ENCODE measurements around the gene BST1.

The BST1 gene

GRCh38 chr4:15766821-15767220, 64.0 kb downstream of the BST1 start:
- Histone ChIP-seq H3K27ac (ENCODE audit: insufficient read depth in 1 of 2, low read depth in 1 of 2, low read length in 2 of 2, poor library complexity in 1 of 2, severe bottlenecking in 2 of 2) (peak overlapping the region in 1 of 2 experiments; percentile 26), H3K4me1 (ENCODE audit: control extremely low read depth in 1 of 4, control insufficient read depth in 4 of 4, insufficient read depth in 4 of 4, low read length in 3 of 4) (peaks cover 20 to 47% (median 33%) of the 10 kb centered on the region in 4 experiments), H3K9me3 (ENCODE audit: control extremely low read depth in 1 of 5, control insufficient read depth in 4 of 5, insufficient read depth in 2 of 5, low read depth in 1 of 5, low read length in 4 of 5) (peaks cover 0 to 1% (median 0%) of the 10 kb centered on the region in 5 experiments), H3K36me3 (ENCODE audit: control insufficient read depth in 4 of 4, insufficient read depth in 4 of 4, low read length in 3 of 4) (no peaks in the 10 kb centered on the region), H3K4me3 (ENCODE audit: control insufficient read depth in 1 of 7, extremely low read depth in 1 of 7, insufficient read depth in 4 of 7, low read depth in 2 of 7, low read length in 6 of 7) (peak overlapping the region in 1 of 7 experiments; percentile 50), H3K27me3 (replicated peaks in 2 of 5; ENCODE audit: control insufficient read depth in 4 of 5, insufficient read depth in 5 of 5, low read length in 4 of 5) (peaks cover 0 to 7% (median 0%) of the 10 kb centered on the region in 5 experiments)
- WGBS (ENCODE audit: insufficient coverage), result 70% methylated on average over 6 of the region's 8 CpGs
- DNase-seq, result peak in 1 of 3 donors; percentile 33
- CTCF ChIA-PET, result interaction anchor here (0.8 to 2.2 kb wide), 11 partner anchors 8 to 94 kb away, joined by 3 to 8 read pairs (median 5); no protein-coding TSS in a partner anchor
- POLR2A ChIA-PET, result interaction anchor here (0.6 to 1.7 kb wide), 2 partner anchors 10 to 16 kb away, joined by 3 to 10 read pairs; no protein-coding TSS in a partner anchor

DNA sequence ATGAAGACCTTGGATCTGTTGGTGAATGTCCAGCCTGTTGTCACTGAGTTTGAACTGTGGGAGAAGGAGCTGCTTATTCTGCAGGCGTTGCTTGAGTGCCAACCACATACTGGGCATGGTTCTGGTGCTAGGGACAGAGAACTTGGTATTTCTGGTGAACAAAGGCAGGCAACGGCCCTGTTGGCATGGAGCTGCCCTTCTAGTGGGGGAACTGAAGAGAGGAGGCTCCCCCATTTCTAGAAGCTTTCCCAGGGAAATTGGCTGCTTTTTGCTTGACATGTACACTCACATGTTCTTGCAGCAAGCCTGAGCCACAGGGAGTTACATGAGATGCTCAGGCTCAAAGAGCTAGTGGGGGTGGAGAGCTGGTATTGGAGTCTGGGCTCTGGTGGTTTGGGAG, 66.3 kb downstream of the BST1 start:
- no peaks in the 10 kb centered on the region for H3K36me3 ChIP-seq (ENCODE audit: control insufficient read depth in 4 of 4, insufficient read depth in 4 of 4, low read length in 3 of 4)
- POLR2A ChIA-PET, result no interaction called here
- CTCF ChIA-PET, result interaction anchor here (1.0 to 12.4 kb wide), 3 partner anchors 13 to 41 kb away, joined by 3 to 86 read pairs (median 4); no protein-coding TSS in a partner anchor
- H3K27ac ChIP-seq (ENCODE audit: insufficient read depth in 1 of 2, low read depth in 1 of 2, low read length in 2 of 2, poor library complexity in 1 of 2, severe bottlenecking in 2 of 2), result no peak overlapping the region
- no peak for DNase-seq
- WGBS (ENCODE audit: insufficient coverage), result 100% methylated on average over 2 of the region's 2 CpGs
- H3K4me3 ChIP-seq (ENCODE audit: control insufficient read depth in 1 of 7, extremely low read depth in 1 of 7, insufficient read depth in 4 of 7, low read depth in 2 of 7, low read length in 6 of 7), result no peak overlapping the region
- peaks cover 0 to 13% (median 0%) of the 10 kb centered on the region in 5 experiments for H3K27me3 ChIP-seq (replicated peaks in 2 of 5; ENCODE audit: control insufficient read depth in 4 of 5, insufficient read depth in 5 of 5, low read length in 4 of 5)
- H3K9me3 ChIP-seq (ENCODE audit: control extremely low read depth in 1 of 5, control insufficient read depth in 4 of 5, insufficient read depth in 2 of 5, low read depth in 1 of 5, low read length in 4 of 5), result no peaks in the 10 kb centered on the region
- peaks cover 25 to 55% (median 35%) of the 10 kb centered on the region in 4 experiments for H3K4me1 ChIP-seq (ENCODE audit: control extremely low read depth in 1 of 4, control insufficient read depth in 4 of 4, insufficient read depth in 4 of 4, low read length in 3 of 4)

- 14% methylated on average over 1 of the region's 3 CpGs for WGBS (ENCODE audit: insufficient coverage)
- Histone ChIP-seq H3K4me3 (ENCODE audit: control insufficient read depth in 1 of 7, extremely low read depth in 1 of 7, insufficient read depth in 4 of 7, low read depth in 2 of 7, low read length in 6 of 7) (peak overlapping the region in 1 of 7 experiments; percentile 15), H3K27me3 (replicated peaks in 2 of 5; ENCODE audit: control insufficient read depth in 4 of 5, insufficient read depth in 5 of 5, low read length in 4 of 5) (peaks cover 0 to 24% (median 0%) of the 10 kb centered on the region in 5 experiments), H3K36me3 (ENCODE audit: control insufficient read depth in 4 of 4, insufficient read depth in 4 of 4, low read length in 3 of 4) (no peaks in the 10 kb centered on the region), H3K9me3 (ENCODE audit: control extremely low read depth in 1 of 5, control insufficient read depth in 4 of 5, insufficient read depth in 2 of 5, low read depth in 1 of 5, low read length in 4 of 5) (no peaks in the 10 kb centered on the region), H3K4me1 (ENCODE audit: control extremely low read depth in 1 of 4, control insufficient read depth in 4 of 4, insufficient read depth in 4 of 4, low read length in 3 of 4) (peaks cover 7 to 34% (median 21%) of the 10 kb centered on the region in 4 experiments), H3K27ac (ENCODE audit: insufficient read depth in 1 of 2, low read depth in 1 of 2, low read length in 2 of 2, poor library complexity in 1 of 2, severe bottlenecking in 2 of 2) (peak overlapping the region in 1 of 2 experiments; percentile 52)
- ChIA-PET CTCF (interaction anchor here (1.6 to 12.4 kb wide), 3 partner anchors 12 to 34 kb away, joined by 6 to 86 read pairs (median 7); no protein-coding TSS in a partner anchor), POLR2A (no interaction called here)
- peak in 2 of 3 donors; percentile 68 to 75 for DNase-seq
These were observed 68.6 kb downstream of the BST1 start for GRCh38 chr4:15771216-15772058.

DNA sequence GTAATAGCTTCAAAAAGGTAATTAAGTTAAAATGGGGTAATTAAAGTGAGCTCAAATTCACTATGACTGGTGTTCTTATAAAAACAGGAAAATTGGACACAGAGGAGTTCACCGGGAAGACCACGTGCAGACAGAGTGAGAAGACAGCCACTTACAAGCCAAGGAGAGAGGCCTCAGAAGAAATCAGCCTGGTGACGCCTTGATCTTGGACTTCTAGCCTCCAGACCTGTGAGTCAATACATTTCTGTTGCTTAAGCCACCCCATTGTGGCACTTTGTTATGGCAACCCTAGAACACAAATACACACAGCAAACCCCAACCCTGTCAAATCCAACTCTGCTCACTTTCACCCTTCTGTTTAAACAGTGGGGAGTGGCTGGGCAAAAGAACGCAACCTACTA, 71.2 kb downstream of the BST1 start:
- Histone ChIP-seq H3K4me3 (ENCODE audit: control insufficient read depth in 1 of 7, extremely low read depth in 1 of 7, insufficient read depth in 4 of 7, low read depth in 2 of 7, low read length in 6 of 7) (no peak overlapping the region), H3K9me3 (ENCODE audit: control extremely low read depth in 1 of 5, control insufficient read depth in 4 of 5, insufficient read depth in 2 of 5, low read depth in 1 of 5, low read length in 4 of 5) (no peaks in the 10 kb centered on the region), H3K27ac (ENCODE audit: insufficient read depth in 1 of 2, low read depth in 1 of 2, low read length in 2 of 2, poor library complexity in 1 of 2, severe bottlenecking in 2 of 2) (no peak overlapping the region), H3K4me1 (ENCODE audit: control extremely low read depth in 1 of 4, control insufficient read depth in 4 of 4, insufficient read depth in 4 of 4, low read length in 3 of 4) (peaks cover 10 to 44% (median 17%) of the 10 kb centered on the region in 4 experiments), H3K27me3 (replicated peaks in 2 of 5; ENCODE audit: control insufficient read depth in 4 of 5, insufficient read depth in 5 of 5, low read length in 4 of 5) (peaks cover 0 to 36% (median 0%) of the 10 kb centered on the region in 5 experiments), H3K36me3 (ENCODE audit: control insufficient read depth in 4 of 4, insufficient read depth in 4 of 4, low read length in 3 of 4) (no peaks in the 10 kb centered on the region)
- POLR2A ChIA-PET, result no interaction called here
- WGBS (ENCODE audit: insufficient coverage), result 98% methylated on average over 4 of the region's 4 CpGs
- peak in 2 of 3 donors; percentile 76 for DNase-seq
- CTCF ChIA-PET, result interaction anchor here (0.6 to 12.4 kb wide), 10 partner anchors 8 to 104 kb away, joined by 3 to 86 read pairs (median 4); no protein-coding TSS in a partner anchor

DNA sequence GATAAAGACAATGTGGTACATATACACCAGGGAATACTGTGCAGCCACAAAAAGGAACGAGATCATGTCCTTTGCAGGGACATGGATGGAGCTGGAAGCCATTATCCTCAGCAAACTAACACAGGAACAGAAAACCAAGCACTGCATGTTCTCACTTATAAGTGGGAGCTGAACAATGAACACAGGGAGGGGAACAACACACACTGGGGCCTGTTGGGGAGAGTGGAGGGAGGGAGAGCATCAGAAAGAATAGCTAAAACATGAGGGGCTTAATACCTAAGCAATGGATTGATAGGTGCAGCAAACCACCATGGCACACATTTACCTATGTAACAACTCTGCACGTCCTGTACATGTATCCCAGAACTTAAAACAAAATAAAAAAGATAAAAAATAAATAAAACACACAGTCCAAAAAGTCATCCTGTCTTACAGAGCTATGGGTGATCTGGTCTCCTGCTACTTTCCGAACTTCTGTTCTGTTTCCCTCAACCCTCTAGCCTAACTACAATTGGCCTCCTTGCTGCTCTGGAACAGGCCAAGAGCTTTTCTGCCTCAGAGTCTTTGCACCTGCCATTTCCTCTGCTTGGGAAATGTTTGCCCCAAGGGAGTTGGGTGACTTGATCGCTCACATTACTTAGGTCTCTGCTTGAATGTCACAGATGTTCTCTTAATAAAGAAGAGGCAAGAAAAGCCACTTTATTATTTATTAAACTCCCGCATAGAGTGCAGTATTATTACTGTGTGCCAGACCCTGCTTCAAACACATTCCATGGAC, 74.2 kb downstream of the BST1 start:
- WGBS (ENCODE audit: insufficient coverage), result 94% methylated on average over 3 of the region's 5 CpGs
- H3K4me3 ChIP-seq (ENCODE audit: control insufficient read depth in 1 of 7, extremely low read depth in 1 of 7, insufficient read depth in 4 of 7, low read depth in 2 of 7, low read length in 6 of 7), result no peak overlapping the region
- peaks cover 0 to 2% (median 0%) of the 10 kb centered on the region in 4 experiments for H3K36me3 ChIP-seq (ENCODE audit: control insufficient read depth in 4 of 4, insufficient read depth in 4 of 4, low read length in 3 of 4)
- H3K9me3 ChIP-seq (ENCODE audit: control extremely low read depth in 1 of 5, control insufficient read depth in 4 of 5, insufficient read depth in 2 of 5, low read depth in 1 of 5, low read length in 4 of 5), result no peaks in the 10 kb centered on the region
- ChIA-PET POLR2A (interaction anchor here (0.7 kb wide), 1 partner anchor 21 kb away, joined by 3 read pairs; no protein-coding TSS in a partner anchor), CTCF (interaction anchor here (0.7 to 12.4 kb wide), 7 partner anchors 11 to 46 kb away, joined by 3 to 86 read pairs (median 5); no protein-coding TSS in a partner anchor)
- DNase-seq, result peak in 1 of 3 donors; percentile 19
- H3K27ac ChIP-seq (ENCODE audit: insufficient read depth in 1 of 2, low read depth in 1 of 2, low read length in 2 of 2, poor library complexity in 1 of 2, severe bottlenecking in 2 of 2), result no peak overlapping the region
- peaks cover 17 to 52% (median 21%) of the 10 kb centered on the region in 4 experiments for H3K4me1 ChIP-seq (ENCODE audit: control extremely low read depth in 1 of 4, control insufficient read depth in 4 of 4, insufficient read depth in 4 of 4, low read length in 3 of 4)
- H3K27me3 ChIP-seq (replicated peaks in 2 of 5; ENCODE audit: control insufficient read depth in 4 of 5, insufficient read depth in 5 of 5, low read length in 4 of 5), result peaks cover 0 to 34% (median 0%) of the 10 kb centered on the region in 5 experiments

DNA sequence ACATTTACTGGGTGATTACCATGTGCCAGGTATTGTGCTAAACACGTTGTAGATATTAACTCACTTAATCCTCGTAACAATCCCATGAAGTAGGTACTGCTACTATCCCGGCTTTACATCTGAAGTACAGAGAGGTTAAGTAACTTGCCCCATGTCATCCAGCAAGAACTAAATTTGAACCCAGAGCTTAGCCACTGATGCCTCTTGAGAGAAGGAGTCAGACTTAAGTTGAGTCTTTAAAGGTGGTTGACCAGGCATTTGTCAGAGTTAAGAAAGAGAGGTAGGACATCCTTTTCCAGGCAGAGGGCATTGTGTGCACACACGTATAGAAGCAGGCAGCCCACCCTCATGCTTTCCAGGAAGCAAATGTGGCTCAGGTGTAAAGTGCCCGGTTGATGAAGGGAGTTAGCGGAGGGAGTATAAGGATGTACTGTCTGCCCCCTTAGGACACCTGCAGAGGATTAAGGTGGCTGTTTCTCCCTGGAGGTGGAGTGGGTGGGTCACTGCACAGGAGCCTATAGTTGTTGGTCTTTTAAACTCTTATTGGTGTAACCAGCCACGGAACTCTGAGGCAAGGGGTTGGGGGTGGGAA, 74.9 kb downstream of the BST1 start:
- H3K27me3 ChIP-seq (replicated peaks in 2 of 5; ENCODE audit: control insufficient read depth in 4 of 5, insufficient read depth in 5 of 5, low read length in 4 of 5), result peaks cover 0 to 37% (median 0%) of the 10 kb centered on the region in 5 experiments
- H3K4me3 ChIP-seq (ENCODE audit: control insufficient read depth in 1 of 7, extremely low read depth in 1 of 7, insufficient read depth in 4 of 7, low read depth in 2 of 7, low read length in 6 of 7), result peak overlapping the region; percentile 39 to 87 (median 79)
- peaks cover 0 to 4% (median 1%) of the 10 kb centered on the region in 4 experiments for H3K36me3 ChIP-seq (ENCODE audit: control insufficient read depth in 4 of 4, insufficient read depth in 4 of 4, low read length in 3 of 4)
- ChIA-PET POLR2A (interaction anchor here (0.7 to 3.0 kb wide), 2 partner anchors 21 to 22 kb away, joined by 3 to 10 read pairs; no protein-coding TSS in a partner anchor), CTCF (interaction anchor here (1.3 to 12.4 kb wide), 5 partner anchors 11 to 47 kb away, joined by 4 to 86 read pairs (median 8); no protein-coding TSS in a partner anchor)
- 42% methylated on average over 5 of the region's 7 CpGs for WGBS (ENCODE audit: insufficient coverage)
- H3K4me1 ChIP-seq (ENCODE audit: control extremely low read depth in 1 of 4, control insufficient read depth in 4 of 4, insufficient read depth in 4 of 4, low read length in 3 of 4), result peaks cover 15 to 50% (median 18%) of the 10 kb centered on the region in 4 experiments
- no peak for DNase-seq
- peak overlapping the region in 1 of 2 experiments; percentile 69 for H3K27ac ChIP-seq (ENCODE audit: insufficient read depth in 1 of 2, low read depth in 1 of 2, low read length in 2 of 2, poor library complexity in 1 of 2, severe bottlenecking in 2 of 2)
- H3K9me3 ChIP-seq (ENCODE audit: control extremely low read depth in 1 of 5, control insufficient read depth in 4 of 5, insufficient read depth in 2 of 5, low read depth in 1 of 5, low read length in 4 of 5), result no peaks in the 10 kb centered on the region
